Measurements from ENCODE around the gene TKTL2. TPM values are rescaled to one million over a fixed set of nuclear protein-coding genes. Genes with fewer than 3 reads are reported as not detected.

Gene TKTL2
- total and polyA plus RNA-seq, 11 donors = not detected

DNA sequence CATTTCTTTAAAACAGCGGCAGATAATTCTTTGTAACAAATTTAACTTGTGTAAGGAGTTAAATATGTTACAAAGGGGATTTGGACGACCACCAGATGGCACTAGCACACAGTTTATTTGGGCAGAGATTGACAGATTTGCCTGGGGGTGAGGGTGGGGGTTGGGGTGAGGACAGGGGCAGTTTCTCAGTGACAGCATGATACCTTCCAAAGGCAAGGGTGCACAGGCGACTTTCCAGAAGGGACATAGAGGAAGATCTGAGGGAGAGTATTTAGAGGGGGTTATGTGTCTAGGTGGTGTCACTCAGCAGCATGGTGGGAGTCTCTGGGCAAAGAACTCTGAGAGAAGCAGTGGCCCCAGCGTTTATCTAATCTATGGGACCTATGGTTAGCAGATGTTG, 11.4 kb upstream of the TKTL2 start:
- DNase-seq (peak in 3 of 5 donors; percentile 18 to 36 (median 30)), ATAC-seq (no peak)
- Histone ChIP-seq H3K27me3 (no peaks in the 10 kb centered on the region), H3K4me3 (no peak overlapping the region), H3K4me1 (peaks cover 0 to 20% (median 0%) of the 10 kb centered on the region in 12 donors), H3K27ac (no peak overlapping the region), H3K9me3 (no peaks in the 10 kb centered on the region), H3K36me3 (no peaks in the 10 kb centered on the region)
- TF ChIP-seq, protein P1, sequence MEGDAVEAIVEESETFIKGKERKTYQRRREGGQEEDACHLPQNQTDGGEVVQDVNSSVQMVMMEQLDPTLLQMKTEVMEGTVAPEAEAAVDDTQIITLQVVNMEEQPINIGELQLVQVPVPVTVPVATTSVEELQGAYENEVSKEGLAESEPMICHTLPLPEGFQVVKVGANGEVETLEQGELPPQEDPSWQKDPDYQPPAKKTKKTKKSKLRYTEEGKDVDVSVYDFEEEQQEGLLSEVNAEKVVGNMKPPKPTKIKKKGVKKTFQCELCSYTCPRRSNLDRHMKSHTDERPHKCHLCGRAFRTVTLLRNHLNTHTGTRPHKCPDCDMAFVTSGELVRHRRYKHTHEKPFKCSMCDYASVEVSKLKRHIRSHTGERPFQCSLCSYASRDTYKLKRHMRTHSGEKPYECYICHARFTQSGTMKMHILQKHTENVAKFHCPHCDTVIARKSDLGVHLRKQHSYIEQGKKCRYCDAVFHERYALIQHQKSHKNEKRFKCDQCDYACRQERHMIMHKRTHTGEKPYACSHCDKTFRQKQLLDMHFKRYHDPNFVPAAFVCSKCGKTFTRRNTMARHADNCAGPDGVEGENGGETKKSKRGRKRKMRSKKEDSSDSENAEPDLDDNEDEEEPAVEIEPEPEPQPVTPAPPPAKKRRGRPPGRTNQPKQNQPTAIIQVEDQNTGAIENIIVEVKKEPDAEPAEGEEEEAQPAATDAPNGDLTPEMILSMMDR (IDR thresholded peaks at IDR 0.05) = peak; percentile 33 to 68 (median 54)
- TF ChIP-seq POLR2A (IDR thresholded peaks at IDR 0.05) = no peak
- WGBS, 4 donors = 12 to 21% (median 17%) methylated on average over 4 of the region's 4 CpGs
- intact Hi-C loops (cut with DNase I) = loop anchor here (1.0 to 5.0 kb wide), 7 partner anchors 57 to 1247 kb away; no protein-coding TSS in a partner anchor

DNA sequence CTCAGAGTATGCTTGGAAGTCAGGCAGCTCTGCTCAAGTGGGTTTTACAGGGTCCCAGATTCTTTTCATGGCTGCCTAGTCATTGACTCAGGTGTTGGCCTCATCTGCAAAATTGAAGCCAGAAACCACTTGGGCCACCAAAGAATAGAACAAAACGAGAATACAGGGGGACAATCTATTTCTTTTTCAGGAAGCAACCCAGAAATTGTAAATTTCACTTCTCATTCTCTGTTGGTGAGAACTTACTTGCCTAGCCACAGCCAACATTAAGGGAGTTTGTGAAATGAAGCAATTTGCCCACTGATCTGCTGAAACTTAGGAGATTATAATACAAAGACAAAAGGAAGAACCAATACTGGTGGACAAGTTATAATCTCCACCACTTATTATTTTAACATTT, 8.6 kb upstream of the TKTL2 start:
- H3K27me3 ChIP-seq = no peaks in the 10 kb centered on the region
- no peak for ATAC-seq
- TF ChIP-seq, protein P1 (IDR thresholded peaks at IDR 0.05) = no peak
- no peak for TF ChIP-seq POLR2A (IDR thresholded peaks at IDR 0.05)
- no peaks in the 10 kb centered on the region for H3K9me3 ChIP-seq
- intact Hi-C loops (cut with DNase I) = loop anchor here in 2 of 10 donors (5.0 kb wide), 2 partner anchors 65 to 200 kb away; no protein-coding TSS in a partner anchor
- peaks cover 0 to 20% (median 0%) of the 10 kb centered on the region in 12 donors for H3K4me1 ChIP-seq
- no peak overlapping the region for H3K4me3 ChIP-seq
- 43 to 59% (median 45%) methylated on average over 1 of the region's 1 CpG for WGBS, 4 donors
- no peak for DNase-seq
- H3K27ac ChIP-seq = peak overlapping the region in 1 of 12 donors; percentile 51
- H3K36me3 ChIP-seq = no peaks in the 10 kb centered on the region

DNA sequence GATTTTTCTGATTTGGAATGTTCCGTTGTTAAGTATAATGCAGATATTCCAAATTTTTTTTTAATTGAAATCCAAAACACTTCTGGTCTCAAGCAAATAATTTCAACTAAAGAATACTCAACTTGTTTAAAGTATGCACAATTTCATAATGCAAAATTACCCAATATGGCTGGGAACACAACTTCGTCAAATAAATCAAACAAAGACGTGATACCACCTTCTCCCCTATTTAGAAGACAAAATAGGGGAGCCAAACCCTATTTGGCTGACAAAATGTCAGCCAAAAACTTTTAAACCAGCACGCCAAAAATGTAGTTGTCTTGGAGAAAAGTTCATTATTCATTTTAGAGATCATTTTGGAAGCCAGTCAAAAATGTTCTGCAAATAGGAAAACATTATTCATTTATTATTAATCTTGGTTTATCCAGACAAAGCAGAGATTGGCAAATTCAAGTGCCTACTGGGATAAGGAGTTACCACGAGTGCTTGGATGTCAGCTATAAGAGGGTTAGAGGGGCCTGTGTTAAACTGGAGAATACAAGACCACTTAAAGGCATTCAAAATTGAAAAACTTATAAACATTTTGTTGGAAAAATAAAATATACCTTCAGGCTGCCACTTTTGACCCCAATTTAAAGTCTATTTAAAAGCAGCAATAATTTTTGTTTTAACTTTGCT, 3.3 kb upstream of the TKTL2 start:
- WGBS, 4 donors = 76 to 81% (median 79%) methylated on average over 5 of the region's 5 CpGs
- Histone ChIP-seq H3K4me3 (no peak overlapping the region), H3K27me3 (no peaks in the 10 kb centered on the region), H3K4me1 (peaks cover 0 to 5% (median 0%) of the 10 kb centered on the region in 12 donors), H3K9me3 (no peaks in the 10 kb centered on the region), H3K36me3 (no peaks in the 10 kb centered on the region), H3K27ac (no peak overlapping the region)
- intact Hi-C loops (cut with DNase I) = no loop called here
- no peak for ATAC-seq
- no peak for DNase-seq
- no peak for TF ChIP-seq POLR2A (IDR thresholded peaks at IDR 0.05)
- TF ChIP-seq, protein P1 (IDR thresholded peaks at IDR 0.05) = no peak

DNA sequence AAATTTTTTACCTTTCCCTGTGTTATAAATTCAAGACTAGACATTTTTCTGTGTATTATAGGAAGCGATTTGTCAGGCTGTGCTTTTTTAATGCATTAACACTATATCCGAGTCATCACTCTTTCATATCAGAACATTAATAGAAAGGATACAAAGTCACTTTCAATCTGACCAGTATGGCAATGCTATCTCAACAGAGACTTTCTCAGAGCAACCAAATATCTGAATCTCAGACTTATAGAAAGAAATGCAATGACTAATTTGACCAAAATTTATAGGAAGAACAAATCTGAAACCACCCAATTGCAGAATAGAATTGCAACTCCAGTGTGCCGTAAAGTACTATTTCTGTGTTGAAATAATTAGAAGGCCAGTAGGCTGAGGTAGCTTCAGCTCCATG, 473 bp upstream of the TKTL2 start:
- TF ChIP-seq, protein P1 (IDR thresholded peaks at IDR 0.05) = no peak
- no peak for TF ChIP-seq POLR2A (IDR thresholded peaks at IDR 0.05)
- Histone ChIP-seq H3K27ac (no peak overlapping the region), H3K4me3 (no peak overlapping the region), H3K9me3 (no peaks in the 10 kb centered on the region), H3K36me3 (no peaks in the 10 kb centered on the region), H3K27me3 (no peaks in the 10 kb centered on the region), H3K4me1 (no peaks in the 10 kb centered on the region)
- intact Hi-C loops (cut with DNase I) = no loop called here
- 92 to 96% (median 95%) methylated on average over 3 of the region's 3 CpGs for WGBS, 4 donors
- ATAC-seq = no peak
- DNase-seq = no peak
